Caco-2 (cell line): ENCODE measurements around the gene ARF1. TPM values are rescaled to one million over a fixed set of nuclear protein-coding genes. Genes with fewer than 3 reads are reported as not detected.

ENCODE experiments used
- BruUV-seq: library from RNA; stranded (reverse); fragments of 400-500 nt; replicated peaks from 2 replicates; lab custom pipeline; 2021; lab: Mats Ljungman, UMichigan
- CTCF ChIA-PET: fragments of 300-600 bp; sonication (Branson Sonifier 250); formaldehyde crosslinking; loops from one replicate; lab custom pipeline; 2022; ENCODE audit warnings: antibody characterized with exemption; lab: Charles Lee
- POLR2A ChIA-PET: fragments of 300-600 bp; sonication (Branson Sonifier 250); formaldehyde crosslinking; loops from one replicate; lab custom pipeline; 2022; ENCODE audit warnings: antibody characterized with exemption; lab: Charles Lee
- DNase-seq, 2 experiments: peaks; one replicate each; pipeline versions ENCODE4 v3.0.0 to v3.0.0-alpha.2; 2020 to 2022
- H3K27me3 ChIP-seq: replicated peaks from 2 replicates; pipeline ENCODE4 v1.6.0; 2011; ENCODE audit warnings: low read length; ENCODE audit not compliant: control insufficient read depth, insufficient read depth
- H3K36me3 ChIP-seq: 2 replicates; pipeline ENCODE4 v1.5.1; 2011; ENCODE audit warnings: low read length; ENCODE audit not compliant: control insufficient read depth, insufficient read depth
- H3K4me1 ChIP-seq: fragments of 250-450 bp; sonication (Bioruptor Pico); 2 replicates; pipeline ENCODE4 v1.5.1; 2020; ENCODE audit warnings: mild to moderate bottlenecking
- H3K4me3 ChIP-seq: 2 replicates; pipeline ENCODE4 v1.5.1; 2011; ENCODE audit warnings: low read depth, mild to moderate bottlenecking, control low read depth, low read length
- H3K9me3 ChIP-seq: fragments of 250-450 bp; sonication (Bioruptor Pico); 2 replicates; pipeline ENCODE4 v1.5.1; 2020; ENCODE audit warnings: mild to moderate bottlenecking, moderate library complexity
- H3K27ac Mint-ChIP-seq: one replicate; pipeline ENCODE4 v1.8.0; 2022; ENCODE audit warnings: mixed read lengths; ENCODE audit not compliant: unreplicated experiment
- H3K27me3 Mint-ChIP-seq: one replicate; pipeline ENCODE4 v1.8.0; 2022; ENCODE audit warnings: mixed read lengths; ENCODE audit not compliant: insufficient read depth, unreplicated experiment
- H3K36me3 Mint-ChIP-seq: one replicate; pipeline ENCODE4 v1.8.0; 2022; ENCODE audit warnings: mild to moderate bottlenecking, mixed read lengths; ENCODE audit not compliant: insufficient read depth, unreplicated experiment
- H3K4me1 Mint-ChIP-seq: one replicate; pipeline ENCODE4 v1.8.0; 2022; ENCODE audit warnings: low read depth, mixed read lengths; ENCODE audit not compliant: unreplicated experiment
- H3K4me3 Mint-ChIP-seq: one replicate; pipeline ENCODE4 v1.8.0; 2022; ENCODE audit warnings: mild to moderate bottlenecking, moderate library complexity, mixed read lengths; ENCODE audit not compliant: unreplicated experiment
- H3K9me3 Mint-ChIP-seq: one replicate; pipeline ENCODE4 v1.8.0; 2022; ENCODE audit warnings: mixed read lengths; ENCODE audit not compliant: unreplicated experiment
- intact Hi-C: fragments of 100-400 bp; cut with micrococcal nuclease; formaldehyde crosslinking; loops from one replicate; pipeline ENCODE4 v1.10.0; 2022; ENCODE audit not compliant: unreplicated experiment
- total RNA-seq: library from RNA; stranded (reverse); gene quantifications from 2 replicates; pipeline ENCODE4 v1.2.3, GENCODE V29; 2022
- TF ChIP-seq, protein P1 (sequence below), 2 experiments: fragments of 200-600 bp in 1 of 2; IDR thresholded peaks; 1 replicate in 1 of 2; 2 replicates in 1 of 2; pipeline versions ENCODE4 v1.5.1 to v1.8.0; 2011 to 2022; ENCODE audit warnings: antibody characterized with exemption in 1 of 2, control low read depth in 1 of 2, inconsistent platforms in 1 of 2, low read depth in 1 of 2, low read length in 1 of 2, mild to moderate bottlenecking in 1 of 2, moderate library complexity in 1 of 2; ENCODE audit not compliant: insufficient read depth in 1 of 2, severe bottlenecking in 1 of 2, unreplicated experiment in 1 of 2

The ARF1 gene
- total RNA-seq, 1 experiment from 2014 or later = 378 TPM

DNA sequence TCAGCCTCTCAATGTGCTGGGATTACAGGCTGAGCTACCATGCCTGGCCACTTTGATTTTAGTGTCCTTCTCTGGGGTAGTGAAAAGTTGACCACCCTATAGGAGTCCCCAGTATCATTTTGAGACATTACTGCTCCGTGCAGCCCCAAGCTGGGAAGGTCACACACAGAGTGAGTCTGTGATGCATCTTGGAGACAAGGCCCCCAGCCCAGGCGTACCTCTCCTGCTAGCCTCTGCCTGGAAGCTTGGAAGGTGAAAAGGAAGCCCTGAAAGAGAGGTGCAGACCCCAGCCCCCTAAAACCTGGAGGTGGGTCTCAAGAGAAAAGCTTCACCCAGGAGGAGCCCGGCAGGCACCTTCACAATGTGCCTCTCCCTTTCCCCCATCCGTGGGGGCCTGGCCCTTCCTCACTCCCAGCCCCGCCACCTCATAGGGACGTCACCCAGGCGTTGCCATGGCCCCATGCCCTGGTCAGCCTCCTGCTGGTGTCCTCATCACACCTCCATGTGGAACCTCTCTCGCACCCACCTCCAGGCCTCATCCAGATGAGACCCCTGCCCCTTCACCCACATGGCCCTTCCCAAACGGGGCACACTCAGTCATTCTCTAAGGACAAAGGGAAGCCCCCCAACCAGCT, 5.6 kb upstream of the ARF1 start:
- ChIA-PET CTCF (interaction anchor here (0.5 kb wide), 1 partner anchor 89 kb away, joined by 4 read pairs; the partner anchor contains the start of gene IBA57), POLR2A (no interaction called here)
- no peak for DNase-seq
- H3K27me3 Mint-ChIP-seq = no peaks in the 10 kb centered on the region
- intact Hi-C loops = no loop called here
- no peaks in the 10 kb centered on the region for H3K4me1 Mint-ChIP-seq
- no TSS peak for BruUV-seq
- peaks cover 19% of the 10 kb centered on the region for H3K36me3 Mint-ChIP-seq
- Histone ChIP-seq H3K4me3 (no peak overlapping the region), H3K4me1 (0 out of 2 replicates have a peak, but pooled peaks cover 5% of the 10 kb centered on the region), H3K27me3 (no peaks in the 10 kb centered on the region), H3K36me3 (no peaks in the 10 kb centered on the region), H3K9me3 (no peaks in the 10 kb centered on the region)
- TF ChIP-seq, protein P1, sequence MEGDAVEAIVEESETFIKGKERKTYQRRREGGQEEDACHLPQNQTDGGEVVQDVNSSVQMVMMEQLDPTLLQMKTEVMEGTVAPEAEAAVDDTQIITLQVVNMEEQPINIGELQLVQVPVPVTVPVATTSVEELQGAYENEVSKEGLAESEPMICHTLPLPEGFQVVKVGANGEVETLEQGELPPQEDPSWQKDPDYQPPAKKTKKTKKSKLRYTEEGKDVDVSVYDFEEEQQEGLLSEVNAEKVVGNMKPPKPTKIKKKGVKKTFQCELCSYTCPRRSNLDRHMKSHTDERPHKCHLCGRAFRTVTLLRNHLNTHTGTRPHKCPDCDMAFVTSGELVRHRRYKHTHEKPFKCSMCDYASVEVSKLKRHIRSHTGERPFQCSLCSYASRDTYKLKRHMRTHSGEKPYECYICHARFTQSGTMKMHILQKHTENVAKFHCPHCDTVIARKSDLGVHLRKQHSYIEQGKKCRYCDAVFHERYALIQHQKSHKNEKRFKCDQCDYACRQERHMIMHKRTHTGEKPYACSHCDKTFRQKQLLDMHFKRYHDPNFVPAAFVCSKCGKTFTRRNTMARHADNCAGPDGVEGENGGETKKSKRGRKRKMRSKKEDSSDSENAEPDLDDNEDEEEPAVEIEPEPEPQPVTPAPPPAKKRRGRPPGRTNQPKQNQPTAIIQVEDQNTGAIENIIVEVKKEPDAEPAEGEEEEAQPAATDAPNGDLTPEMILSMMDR (IDR thresholded peaks at IDR 0.05; ENCODE audit: insufficient read depth in 1 of 2, low read depth in 1 of 2, low read length in 1 of 2, severe bottlenecking in 1 of 2, unreplicated experiment in 1 of 2) = no peak
- H3K27ac Mint-ChIP-seq = no peak overlapping the region
- no peak overlapping the region for H3K4me3 Mint-ChIP-seq
- H3K9me3 Mint-ChIP-seq = no peaks in the 10 kb centered on the region

DNA sequence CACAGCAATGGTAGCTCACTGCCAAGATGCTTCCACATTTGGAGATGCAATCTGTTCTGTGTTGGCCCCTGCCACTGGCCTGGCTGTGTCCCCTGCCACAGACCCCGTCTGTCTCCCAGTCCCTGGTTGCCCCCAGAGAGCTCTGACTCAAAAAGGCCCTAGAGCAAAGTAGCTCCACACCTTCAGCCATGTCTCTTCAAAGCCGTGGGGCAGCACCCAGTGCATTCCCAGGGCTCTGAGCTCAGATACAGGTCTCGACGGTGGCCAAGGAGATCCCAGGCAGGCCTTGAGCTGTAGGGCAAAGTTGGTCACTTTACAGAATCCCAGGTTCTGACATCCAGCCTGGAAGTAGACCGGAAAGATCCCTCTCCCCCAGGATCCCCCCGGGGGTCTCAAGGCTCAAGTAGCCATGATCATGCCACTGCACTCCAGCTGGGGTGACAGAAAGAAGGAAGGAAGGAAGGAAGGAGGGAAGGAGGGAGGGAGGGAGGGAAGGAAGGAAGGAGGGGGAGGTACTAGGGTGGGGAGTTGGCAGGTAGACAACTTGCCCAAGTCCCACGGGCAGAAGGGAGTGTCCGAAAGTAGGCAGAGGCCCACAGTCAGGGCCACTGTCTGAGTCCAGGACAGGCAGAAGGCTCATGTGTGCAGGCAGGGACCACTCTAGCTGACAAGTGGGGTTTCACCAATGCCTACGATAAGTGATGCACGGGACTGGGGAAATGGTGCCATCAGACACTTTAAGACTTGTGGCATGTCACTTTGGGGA, 4.8 kb upstream of the ARF1 start:
- Histone ChIP-seq H3K27me3 (no peaks in the 10 kb centered on the region), H3K4me1 (0 out of 2 replicates have a peak, but pooled peaks cover 5% of the 10 kb centered on the region), H3K4me3 (no peak overlapping the region), H3K9me3 (no peaks in the 10 kb centered on the region), H3K36me3 (no peaks in the 10 kb centered on the region)
- peaks cover 19% of the 10 kb centered on the region for H3K36me3 Mint-ChIP-seq
- no peak overlapping the region for H3K27ac Mint-ChIP-seq
- H3K4me1 Mint-ChIP-seq = no peaks in the 10 kb centered on the region
- no peaks in the 10 kb centered on the region for H3K9me3 Mint-ChIP-seq
- no peaks in the 10 kb centered on the region for H3K27me3 Mint-ChIP-seq
- intact Hi-C loops = no loop called here
- CTCF ChIA-PET = interaction anchor here (0.5 to 0.7 kb wide), 2 partner anchors 78 to 88 kb away, joined by 3 to 4 read pairs; partner anchors contain the start of gene IBA57
- H3K4me3 Mint-ChIP-seq = no peak overlapping the region
- POLR2A ChIA-PET = no interaction called here
- no TSS peak for BruUV-seq
- TF ChIP-seq, protein P1 (IDR thresholded peaks at IDR 0.05; ENCODE audit: insufficient read depth in 1 of 2, low read depth in 1 of 2, low read length in 1 of 2, severe bottlenecking in 1 of 2, unreplicated experiment in 1 of 2) = no peak
- DNase-seq = peak in 1 of 2 experiments; percentile 29

DNA sequence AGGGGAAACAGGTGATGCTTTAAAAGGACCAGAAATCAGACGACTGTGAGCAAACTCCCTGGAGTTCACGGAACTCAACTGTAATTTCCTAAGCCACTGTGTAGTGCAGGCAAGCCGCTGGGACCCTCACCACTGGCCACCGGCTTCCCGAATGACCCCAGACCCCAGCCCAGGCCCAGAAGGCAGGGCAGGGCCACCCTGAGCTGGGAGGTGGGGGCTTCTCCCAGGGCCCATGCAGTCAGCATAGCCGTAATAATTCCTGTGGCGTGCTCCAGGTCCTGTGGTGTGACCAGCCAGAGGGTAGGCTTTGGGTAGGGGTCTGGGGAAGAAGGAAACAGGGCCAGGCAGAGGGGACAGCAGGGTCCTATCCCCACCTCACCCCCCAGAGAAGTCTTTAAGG, 3.5 kb upstream of the ARF1 start:
- H3K4me3 Mint-ChIP-seq = no peak overlapping the region
- H3K4me1 ChIP-seq = peaks cover 6% of the 10 kb centered on the region; the same call in 1 of the 2 replicates
- TF ChIP-seq, protein P1 (IDR thresholded peaks at IDR 0.05; ENCODE audit: insufficient read depth in 1 of 2, low read depth in 1 of 2, low read length in 1 of 2, severe bottlenecking in 1 of 2, unreplicated experiment in 1 of 2) = no peak
- H3K36me3 Mint-ChIP-seq = peaks cover 22% of the 10 kb centered on the region
- intact Hi-C loops = no loop called here
- H3K27ac Mint-ChIP-seq = no peak overlapping the region
- ChIA-PET POLR2A (no interaction called here), CTCF (no interaction called here)
- no peak for DNase-seq
- no peaks in the 10 kb centered on the region for H3K27me3 ChIP-seq
- H3K9me3 ChIP-seq = no peaks in the 10 kb centered on the region
- H3K4me1 Mint-ChIP-seq = no peaks in the 10 kb centered on the region
- H3K4me3 ChIP-seq = no peak overlapping the region
- H3K36me3 ChIP-seq = no peaks in the 10 kb centered on the region
- no peaks in the 10 kb centered on the region for H3K9me3 Mint-ChIP-seq
- BruUV-seq = no TSS peak
- no peaks in the 10 kb centered on the region for H3K27me3 Mint-ChIP-seq
